ENCODE measurements around the gene BICD2.

DNA sequence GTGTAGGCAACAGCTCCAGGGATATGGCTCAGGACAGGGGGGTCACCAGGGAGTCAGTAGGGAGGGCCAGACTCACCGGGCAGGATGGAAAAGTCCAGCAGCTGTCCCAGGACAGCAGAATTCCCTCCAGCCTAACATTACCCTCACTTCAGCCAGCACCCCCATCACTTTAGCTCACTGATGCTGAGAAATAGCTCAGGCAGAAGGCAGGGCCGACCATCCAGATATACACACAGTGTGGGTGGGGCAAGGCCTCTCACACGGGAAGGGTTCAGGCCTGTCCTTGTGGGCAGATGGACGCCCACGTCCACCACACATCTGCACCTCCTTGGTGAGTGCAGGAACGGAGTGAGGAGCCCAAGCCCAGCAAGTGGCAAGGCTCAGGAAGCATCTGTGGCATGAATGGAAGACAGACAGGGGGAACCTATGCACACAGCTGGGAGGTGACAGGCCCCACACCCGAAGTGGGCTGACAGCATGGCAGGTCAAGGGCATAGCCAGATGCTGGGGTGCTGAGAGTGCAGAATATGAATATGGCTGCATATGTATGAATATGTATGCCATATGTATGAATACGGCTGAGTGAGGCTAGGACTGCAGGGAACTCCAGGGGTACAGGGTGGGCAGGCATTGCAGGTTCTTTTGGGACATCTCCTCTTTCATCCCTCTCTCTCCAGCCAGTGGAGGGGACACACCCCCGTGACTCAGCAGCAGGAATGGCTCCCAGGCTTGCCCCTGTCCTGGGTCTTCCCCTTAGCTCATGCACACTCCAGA, 17.0 kb downstream of the BICD2 start:
- TF ChIP-seq EZH2phosphoT487 (IDR thresholded peaks at IDR 0.05; ENCODE audit: insufficient read depth, low read depth) (no peak), EZH2 (IDR thresholded peaks at IDR 0.05; ENCODE audit: insufficient read depth, poor library complexity, severe bottlenecking) (no peak)
